22Rv1 (cell line): ENCODE data around the gene CCNB3.

Source experiments
- ZFX ChIP-seq: fragments of 450-650 bp; IDR thresholded peaks from 2 replicates; pipeline ENCODE4 v1.6.1; 2017; ENCODE audit warnings: antibody characterized with exemption, borderline replicate concordance
- TF ChIP-seq, protein P1 (sequence below): fragments of 450-650 bp; IDR thresholded peaks from 2 replicates; pipeline ENCODE4 v1.5.1; 2017; ENCODE audit warnings: mild to moderate bottlenecking

DNA sequence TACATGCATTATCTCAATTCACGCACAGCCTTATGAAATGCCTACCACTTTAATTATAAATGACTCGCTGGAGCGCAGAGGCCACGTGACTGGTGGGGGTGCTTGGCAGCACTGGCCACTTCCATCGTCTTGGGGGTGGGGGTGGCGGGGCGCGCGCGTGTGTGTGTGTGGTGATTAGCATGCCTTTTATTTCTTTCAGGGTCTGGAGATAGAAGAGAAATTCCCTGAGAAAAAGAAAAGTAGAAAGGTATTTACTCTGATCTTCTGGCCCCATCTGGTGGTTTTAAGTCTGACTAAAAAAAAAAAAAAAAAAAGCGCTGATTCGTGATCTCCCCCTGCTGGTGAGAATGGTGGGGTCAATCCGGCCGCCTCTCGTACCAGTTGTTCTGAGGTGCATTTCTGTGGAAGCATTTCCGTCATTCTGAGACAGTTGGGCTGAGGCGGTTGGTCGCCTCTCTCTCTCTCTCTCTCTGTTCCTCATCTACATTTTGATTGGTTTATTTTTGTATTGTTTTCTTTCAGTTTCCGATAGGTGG is at the start of gene CCNB3:
- TF ChIP-seq, protein P1, sequence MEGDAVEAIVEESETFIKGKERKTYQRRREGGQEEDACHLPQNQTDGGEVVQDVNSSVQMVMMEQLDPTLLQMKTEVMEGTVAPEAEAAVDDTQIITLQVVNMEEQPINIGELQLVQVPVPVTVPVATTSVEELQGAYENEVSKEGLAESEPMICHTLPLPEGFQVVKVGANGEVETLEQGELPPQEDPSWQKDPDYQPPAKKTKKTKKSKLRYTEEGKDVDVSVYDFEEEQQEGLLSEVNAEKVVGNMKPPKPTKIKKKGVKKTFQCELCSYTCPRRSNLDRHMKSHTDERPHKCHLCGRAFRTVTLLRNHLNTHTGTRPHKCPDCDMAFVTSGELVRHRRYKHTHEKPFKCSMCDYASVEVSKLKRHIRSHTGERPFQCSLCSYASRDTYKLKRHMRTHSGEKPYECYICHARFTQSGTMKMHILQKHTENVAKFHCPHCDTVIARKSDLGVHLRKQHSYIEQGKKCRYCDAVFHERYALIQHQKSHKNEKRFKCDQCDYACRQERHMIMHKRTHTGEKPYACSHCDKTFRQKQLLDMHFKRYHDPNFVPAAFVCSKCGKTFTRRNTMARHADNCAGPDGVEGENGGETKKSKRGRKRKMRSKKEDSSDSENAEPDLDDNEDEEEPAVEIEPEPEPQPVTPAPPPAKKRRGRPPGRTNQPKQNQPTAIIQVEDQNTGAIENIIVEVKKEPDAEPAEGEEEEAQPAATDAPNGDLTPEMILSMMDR = peak; percentile 54
- no peak for TF ChIP-seq ZFX
